ENCODE data around the gene EFEMP2. TPM values are rescaled to one million over a fixed set of nuclear protein-coding genes. Genes with fewer than 3 reads are reported as not detected.

Gene EFEMP2
- total and polyA plus RNA-seq, 4 donors, result 34.2 to 67.0 (median 53.8) TPM

DNA sequence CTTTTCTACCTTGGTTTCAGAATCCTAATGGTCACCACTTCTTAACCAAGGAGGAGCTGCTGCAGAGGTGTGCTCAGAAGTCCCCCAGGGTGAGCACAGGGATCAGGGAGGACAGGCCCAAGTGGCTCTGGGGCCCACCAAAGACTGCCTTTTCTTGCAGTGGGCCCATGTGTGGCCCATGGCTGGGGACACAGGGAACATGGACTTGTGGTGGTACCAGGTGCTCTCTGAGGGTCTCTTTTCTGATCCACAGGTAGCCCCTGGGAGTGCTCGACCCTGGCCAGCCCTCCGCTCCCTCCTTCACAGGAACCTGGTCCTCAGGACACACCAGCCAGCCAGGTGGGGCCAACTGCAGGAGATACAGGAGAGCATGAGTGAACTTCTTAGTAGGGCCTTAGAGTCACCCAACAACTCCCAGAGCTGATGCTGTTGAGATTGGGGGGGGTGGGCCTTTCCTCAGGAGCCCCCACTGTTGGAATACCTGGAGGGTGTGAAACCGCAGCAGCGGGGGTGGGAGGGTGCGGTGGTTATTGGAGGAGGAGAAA, 10.3 kb downstream of the EFEMP2 start:
- H3K27ac ChIP-seq (ENCODE audit: low read depth in 1 of 2, low read length in 1 of 2), result no peak overlapping the region
- H3K9me3 ChIP-seq (ENCODE audit: control insufficient read depth in 4 of 4, insufficient read depth in 3 of 4, low read length in 3 of 4), result no peaks in the 10 kb centered on the region
- peaks cover 13 to 51% (median 24%) of the 10 kb centered on the region in 4 donors for H3K36me3 ChIP-seq (ENCODE audit: control insufficient read depth in 4 of 4, insufficient read depth in 4 of 4, low read length in 4 of 4)
- 77 to 92% methylated on average over 5 of the region's 5 CpGs for WGBS, 2 donors
- no peak overlapping the region for H3K4me3 ChIP-seq
- TF ChIP-seq, protein P1, sequence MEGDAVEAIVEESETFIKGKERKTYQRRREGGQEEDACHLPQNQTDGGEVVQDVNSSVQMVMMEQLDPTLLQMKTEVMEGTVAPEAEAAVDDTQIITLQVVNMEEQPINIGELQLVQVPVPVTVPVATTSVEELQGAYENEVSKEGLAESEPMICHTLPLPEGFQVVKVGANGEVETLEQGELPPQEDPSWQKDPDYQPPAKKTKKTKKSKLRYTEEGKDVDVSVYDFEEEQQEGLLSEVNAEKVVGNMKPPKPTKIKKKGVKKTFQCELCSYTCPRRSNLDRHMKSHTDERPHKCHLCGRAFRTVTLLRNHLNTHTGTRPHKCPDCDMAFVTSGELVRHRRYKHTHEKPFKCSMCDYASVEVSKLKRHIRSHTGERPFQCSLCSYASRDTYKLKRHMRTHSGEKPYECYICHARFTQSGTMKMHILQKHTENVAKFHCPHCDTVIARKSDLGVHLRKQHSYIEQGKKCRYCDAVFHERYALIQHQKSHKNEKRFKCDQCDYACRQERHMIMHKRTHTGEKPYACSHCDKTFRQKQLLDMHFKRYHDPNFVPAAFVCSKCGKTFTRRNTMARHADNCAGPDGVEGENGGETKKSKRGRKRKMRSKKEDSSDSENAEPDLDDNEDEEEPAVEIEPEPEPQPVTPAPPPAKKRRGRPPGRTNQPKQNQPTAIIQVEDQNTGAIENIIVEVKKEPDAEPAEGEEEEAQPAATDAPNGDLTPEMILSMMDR (IDR thresholded peaks at IDR 0.05; ENCODE audit: control extremely low read depth, extremely low read depth), result no peak
- no peak overlapping the region for H3K9ac ChIP-seq (ENCODE audit: insufficient read depth in 1 of 2, low read length in 2 of 2)
- no peaks in the 10 kb centered on the region for H3K27me3 ChIP-seq (ENCODE audit: control insufficient read depth in 3 of 3, insufficient read depth in 3 of 3, low read length in 2 of 3)
- ATAC-seq (ENCODE audit: insufficient read depth, low FRiP score) (no peak), DNase-seq (peak in 1 of 3 donors; percentile 7)
- H3K4me1 ChIP-seq (ENCODE audit: control insufficient read depth in 5 of 5, insufficient read depth in 5 of 5, low read length in 5 of 5), result peaks cover 0 to 29% (median 10%) of the 10 kb centered on the region in 5 donors

DNA sequence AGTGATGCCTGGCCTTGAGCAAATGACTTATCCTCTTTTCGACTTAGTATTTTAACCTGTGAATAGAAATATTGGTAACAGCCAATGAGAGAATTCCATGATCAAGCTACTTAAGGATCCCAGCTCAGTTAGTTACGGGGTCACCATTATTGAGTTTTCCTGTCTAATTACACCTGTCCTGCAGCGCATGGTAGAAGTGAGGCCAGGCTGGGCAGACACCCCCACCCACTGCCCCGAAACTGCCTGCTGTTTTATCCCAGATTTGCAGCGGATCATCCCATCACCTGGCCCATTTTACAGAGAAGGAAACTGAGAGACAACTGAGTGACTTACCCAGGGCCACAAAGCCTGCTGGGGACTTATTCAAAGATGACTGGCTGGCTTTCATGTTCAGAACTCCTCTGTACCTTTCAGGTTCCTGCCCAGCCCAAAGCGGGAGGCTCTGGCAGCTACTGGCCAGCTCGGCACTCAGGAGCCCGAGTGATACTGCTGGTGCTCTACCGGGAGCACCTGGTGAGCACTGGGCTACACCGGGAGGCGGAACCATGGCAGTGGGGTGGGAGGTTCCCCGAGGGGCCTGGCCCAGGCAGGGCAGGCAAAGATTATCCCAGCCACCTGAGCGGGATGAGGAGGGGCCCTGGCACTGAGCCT, 10.9 kb downstream of the EFEMP2 start:
- Histone ChIP-seq H3K9me3 (ENCODE audit: control insufficient read depth in 4 of 4, insufficient read depth in 3 of 4, low read length in 3 of 4) (no peaks in the 10 kb centered on the region), H3K9ac (ENCODE audit: insufficient read depth in 1 of 2, low read length in 2 of 2) (peak overlapping the region in 1 of 2 donors; percentile 69), H3K27me3 (ENCODE audit: control insufficient read depth in 3 of 3, insufficient read depth in 3 of 3, low read length in 2 of 3) (no peaks in the 10 kb centered on the region), H3K36me3 (ENCODE audit: control insufficient read depth in 4 of 4, insufficient read depth in 4 of 4, low read length in 4 of 4) (peaks cover 13 to 48% (median 25%) of the 10 kb centered on the region in 4 donors), H3K4me3 (peak overlapping the region; percentile 85), H3K27ac (ENCODE audit: low read depth in 1 of 2, low read length in 1 of 2) (no peak overlapping the region), H3K4me1 (ENCODE audit: control insufficient read depth in 5 of 5, insufficient read depth in 5 of 5, low read length in 5 of 5) (peaks cover 0 to 30% (median 11%) of the 10 kb centered on the region in 5 donors)
- ATAC-seq (ENCODE audit: insufficient read depth, low FRiP score), result no peak
- 90 to 92% methylated on average over 13 of the region's 13 CpGs for WGBS, 2 donors
- peak in 1 of 3 donors; percentile 12 for DNase-seq
- TF ChIP-seq, protein P1 (IDR thresholded peaks at IDR 0.05; ENCODE audit: control extremely low read depth, extremely low read depth), result no peak

DNA sequence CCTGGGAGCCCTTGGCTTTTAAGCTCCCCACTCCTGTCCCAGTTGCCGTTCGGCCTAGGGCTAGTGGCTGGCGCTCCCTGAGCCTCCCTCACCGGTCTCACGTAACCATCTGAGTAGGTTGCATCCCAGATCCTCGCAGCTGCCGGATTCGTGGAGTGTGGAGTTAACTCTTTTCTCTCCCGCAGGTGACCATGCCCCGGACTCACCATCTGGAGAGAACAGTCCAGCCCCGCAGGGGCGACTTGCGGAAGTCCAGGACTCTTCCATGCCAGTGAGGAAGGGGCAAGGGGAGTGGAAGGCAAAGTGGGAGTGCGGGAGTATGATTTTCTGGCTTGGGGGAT, 11.5 kb downstream of the EFEMP2 start:
- TF ChIP-seq, protein P1 (IDR thresholded peaks at IDR 0.05; ENCODE audit: control extremely low read depth, extremely low read depth), result no peak
- H3K9me3 ChIP-seq (ENCODE audit: control insufficient read depth in 4 of 4, insufficient read depth in 3 of 4, low read length in 3 of 4), result no peaks in the 10 kb centered on the region
- peak overlapping the region; percentile 8 to 69 for H3K9ac ChIP-seq (ENCODE audit: insufficient read depth in 1 of 2, low read length in 2 of 2)
- H3K4me1 ChIP-seq (ENCODE audit: control insufficient read depth in 5 of 5, insufficient read depth in 5 of 5, low read length in 5 of 5), result peaks cover 0 to 36% (median 16%) of the 10 kb centered on the region in 5 donors
- 12 to 15% methylated on average over 14 of the region's 14 CpGs for WGBS, 2 donors
- H3K27ac ChIP-seq (ENCODE audit: low read depth in 1 of 2, low read length in 1 of 2), result peak overlapping the region; percentile 96 to 98
- peak overlapping the region; percentile 85 for H3K4me3 ChIP-seq
- no peaks in the 10 kb centered on the region for H3K27me3 ChIP-seq (ENCODE audit: control insufficient read depth in 3 of 3, insufficient read depth in 3 of 3, low read length in 2 of 3)
- ATAC-seq (ENCODE audit: insufficient read depth, low FRiP score), result no peak
- peaks cover 10 to 45% (median 25%) of the 10 kb centered on the region in 4 donors for H3K36me3 ChIP-seq (ENCODE audit: control insufficient read depth in 4 of 4, insufficient read depth in 4 of 4, low read length in 4 of 4)
- no peak for DNase-seq
